Naive thymus-derived CD4-positive, alpha-beta T cell (primary cell): ENCODE data around the gene KAT7. TPM values are rescaled to one million over a fixed set of nuclear protein-coding genes. Genes with fewer than 3 reads are reported as not detected.

ENCODE experiments used
- ATAC-seq: fragments of 150-1000 bp; cut with Tn5 transposase; 2 replicates; pipeline ENCODE4 v1.10.0; 2021; ENCODE audit warnings: mild to moderate bottlenecking, moderate library complexity
- CTCF ChIA-PET: fragments of 350-600 bp; sonication (Branson Sonifier 250); formaldehyde crosslinking; loops from one replicate; lab custom pipeline; 2021; ENCODE audit warnings: antibody characterized with exemption; lab: Charles Lee
- POLR2A ChIA-PET: fragments of 350-600 bp; sonication (Branson Sonifier 250); formaldehyde crosslinking; loops from one replicate; lab custom pipeline; 2021; ENCODE audit warnings: antibody characterized with exemption, inconsistent platforms; lab: Charles Lee
- DNase-seq, 9 donors: peaks; one replicate each; pipeline versions ENCODE4 v3.0.0 to v3.0.0-alpha.2; 2020 to 2022; ENCODE audit warnings: mixed read lengths in 1 of 9
- H3K27ac ChIP-seq: one replicate; pipeline ENCODE4 v1.7.0; 2013; ENCODE audit warnings: mild to moderate bottlenecking, low read depth, low read length, moderate library complexity
- H3K27me3 ChIP-seq, 2 donors: one replicate each; pipeline ENCODE4 v1.7.0; 2013; ENCODE audit warnings: low read length in 2 of 2, mild to moderate bottlenecking in 2 of 2, moderate library complexity in 2 of 2; ENCODE audit not compliant: control insufficient read depth in 2 of 2, insufficient read depth in 2 of 2
- H3K36me3 ChIP-seq, 3 experiments: 1 replicate in 2 of 3; 2 replicates in 1 of 3; pipeline ENCODE4 v1.7.0; 2013; ENCODE audit warnings: low read length in 3 of 3, mild to moderate bottlenecking in 3 of 3, moderate library complexity in 1 of 3; ENCODE audit not compliant: insufficient read depth in 3 of 3, control insufficient read depth in 2 of 3
- H3K4me1 ChIP-seq, 2 donors: one replicate each; pipeline ENCODE4 v1.7.0; 2013; ENCODE audit warnings: low read length in 2 of 2, mild to moderate bottlenecking in 2 of 2, moderate library complexity in 1 of 2; ENCODE audit not compliant: control insufficient read depth in 2 of 2, insufficient read depth in 2 of 2
- H3K4me3 ChIP-seq: 2 replicates; pipeline ENCODE4 v1.7.0; 2013; ENCODE audit warnings: mild to moderate bottlenecking, low read length
- H3K9me3 ChIP-seq, 3 experiments: 1 replicate in 2 of 3; 2 replicates in 1 of 3; pipeline ENCODE4 v1.7.0; 2013; ENCODE audit warnings: low read length in 3 of 3; ENCODE audit not compliant: control insufficient read depth in 2 of 3
- H3K27ac Mint-ChIP-seq, 9 donors: one replicate each; pipeline ENCODE4 v1.8.0; 2020 to 2022; ENCODE audit warnings: mixed read lengths in 9 of 9, mild to moderate bottlenecking in 8 of 9, moderate library complexity in 5 of 9, inconsistent platforms in 2 of 9
- H3K27me3 Mint-ChIP-seq, 5 donors: one replicate each; pipeline ENCODE4 v1.8.0; 2021 to 2022; ENCODE audit warnings: mixed read lengths in 5 of 5, mild to moderate bottlenecking in 1 of 5
- H3K36me3 Mint-ChIP-seq, 5 donors: one replicate each; pipeline ENCODE4 v1.8.0; 2020 to 2022; ENCODE audit warnings: mixed read lengths in 5 of 5, mild to moderate bottlenecking in 3 of 5, inconsistent platforms in 1 of 5
- H3K4me1 Mint-ChIP-seq, 7 donors: one replicate each; pipeline ENCODE4 v1.8.0; 2020 to 2022; ENCODE audit warnings: mixed read lengths in 7 of 7, mild to moderate bottlenecking in 3 of 7, inconsistent platforms in 1 of 7
- H3K4me3 Mint-ChIP-seq, 10 donors: one replicate each; pipeline ENCODE4 v1.8.0; 2020 to 2022; ENCODE audit warnings: mild to moderate bottlenecking in 10 of 10, mixed read lengths in 10 of 10, moderate library complexity in 6 of 10, inconsistent platforms in 2 of 10
- H3K9me3 Mint-ChIP-seq, 11 donors: one replicate each; pipeline ENCODE4 v1.8.0; 2020 to 2022; ENCODE audit warnings: mixed read lengths in 11 of 11, mild to moderate bottlenecking in 4 of 11, inconsistent platforms in 1 of 11, moderate library complexity in 1 of 11
- intact Hi-C, 2 donors: fragments of 100-400 bp; cut with micrococcal nuclease; formaldehyde crosslinking; loops; one replicate each; pipeline ENCODE4 v1.15.1; 2023
- polyA plus RNA-seq, 2 donors: library from polyadenylated mRNA; unstranded; fragments of 300-500 nt; fragmentation: Illumina TruSeq; gene quantifications; one replicate each; pipeline ENCODE4 v1.2.3, GENCODE V29; 2021
- total RNA-seq, 6 experiments: library from RNA in 5 of 6; stranded (reverse) in 5 of 6; gene quantifications; 1 replicate in 5 of 6; 2 replicates in 1 of 6; pipeline ENCODE4 v1.2.3 and lab custom pipeline; 2021 to 2026

Gene KAT7
- total and polyA plus RNA-seq, 7 experiments from 2014 or later, result 39.2 to 195 (median 125) TPM

GRCh38 chr17:49776551-49777300 lies 11.8 kb upstream of the KAT7 start:
- ATAC-seq (no peak), DNase-seq (no peak)
- Mint-ChIP-seq H3K4me3 (no peak overlapping the region), H3K27me3 (no peaks in the 10 kb centered on the region), H3K27ac (peak overlapping the region in 1 of 9 donors; percentile 36), H3K36me3 (no peaks in the 10 kb centered on the region), H3K4me1 (peaks cover 0 to 11% (median 5%) of the 10 kb centered on the region in 7 donors), H3K9me3 (no peaks in the 10 kb centered on the region)
- Histone ChIP-seq H3K27me3 (no peaks in the 10 kb centered on the region), H3K36me3 (no peaks in the 10 kb centered on the region), H3K4me1 (no peaks in the 10 kb centered on the region), H3K4me3 (no peak overlapping the region), H3K9me3 (no peaks in the 10 kb centered on the region), H3K27ac (no peak overlapping the region)
- intact Hi-C loops, result no loop called here
- POLR2A ChIA-PET, result interaction anchor here (0.8 to 1.5 kb wide), 3 partner anchors 11 to 20 kb away, joined by 3 to 9 read pairs (median 3); partner anchors contain the start of gene KAT7
- CTCF ChIA-PET, result interaction anchor here (0.6 to 3.3 kb wide), 6 partner anchors 12 to 1039 kb away, joined by 3 to 25 read pairs (median 4); partner anchors contain the start of genes FAM117A and SLC35B1

GRCh38 chr17:49777563-49777962 lies 10.9 kb upstream of the KAT7 start:
- intact Hi-C loops, result no loop called here
- Mint-ChIP-seq H3K27ac (peak overlapping the region in 1 of 9 donors; percentile 38), H3K4me1 (peaks cover 0 to 11% (median 5%) of the 10 kb centered on the region in 7 donors), H3K27me3 (no peaks in the 10 kb centered on the region), H3K4me3 (no peak overlapping the region), H3K36me3 (no peaks in the 10 kb centered on the region), H3K9me3 (no peaks in the 10 kb centered on the region)
- Histone ChIP-seq H3K4me1 (no peaks in the 10 kb centered on the region), H3K27me3 (no peaks in the 10 kb centered on the region), H3K4me3 (no peak overlapping the region), H3K9me3 (no peaks in the 10 kb centered on the region), H3K27ac (no peak overlapping the region), H3K36me3 (no peaks in the 10 kb centered on the region)
- no peak for ATAC-seq
- CTCF ChIA-PET, result interaction anchor here (1.0 to 3.3 kb wide), 4 partner anchors 69 to 1038 kb away, joined by 3 to 25 read pairs (median 4); partner anchors contain the start of gene SLC35B1
- POLR2A ChIA-PET, result interaction anchor here (0.6 to 1.2 kb wide), 4 partner anchors 10 to 70 kb away, joined by 3 to 9 read pairs (median 4); partner anchors contain the start of genes KAT7 and SLC35B1
- no peak for DNase-seq

- no peak overlapping the region for H3K4me3 Mint-ChIP-seq
- no peak for DNase-seq
- ATAC-seq, result no peak
- peaks cover 0 to 6% (median 0%) of the 10 kb centered on the region in 5 donors for H3K27me3 Mint-ChIP-seq
- ChIA-PET POLR2A (interaction anchor here (0.8 to 1.7 kb wide), 7 partner anchors 10 to 73 kb away, joined by 3 to 16 read pairs (median 4); partner anchors contain the start of genes FAM117A and KAT7), CTCF (interaction anchor here (0.5 to 3.3 kb wide), 8 partner anchors 40 to 209 kb away, joined by 3 to 25 read pairs (median 3); partner anchors contain the start of gene SLC35B1)
- Histone ChIP-seq H3K4me3 (no peak overlapping the region), H3K9me3 (no peaks in the 10 kb centered on the region), H3K27me3 (no peaks in the 10 kb centered on the region), H3K4me1 (no peaks in the 10 kb centered on the region), H3K36me3 (no peaks in the 10 kb centered on the region), H3K27ac (no peak overlapping the region)
- peaks cover 0 to 11% (median 5%) of the 10 kb centered on the region in 7 donors for H3K4me1 Mint-ChIP-seq
- H3K36me3 Mint-ChIP-seq, result no peaks in the 10 kb centered on the region
- H3K27ac Mint-ChIP-seq, result peak overlapping the region in 1 of 9 donors; percentile 1
- intact Hi-C loops, result loop anchor here in 1 of 2 donors (1.0 to 2.0 kb wide), 3 partner anchors 16 to 209 kb away; no protein-coding TSS in a partner anchor
- no peaks in the 10 kb centered on the region for H3K9me3 Mint-ChIP-seq
These were observed 9.2 kb upstream of the KAT7 start for GRCh38 chr17:49779156-49779738.

- no peak overlapping the region for H3K27ac Mint-ChIP-seq
- peaks cover 0 to 7% (median 0%) of the 10 kb centered on the region in 5 donors for H3K27me3 Mint-ChIP-seq
- ChIA-PET CTCF (interaction anchor here (0.5 to 1.1 kb wide), 5 partner anchors 40 to 210 kb away, joined by 3 read pairs; no protein-coding TSS in a partner anchor), POLR2A (interaction anchor here (0.9 to 1.7 kb wide), 6 partner anchors 9 to 71 kb away, joined by 3 to 16 read pairs (median 6); partner anchors contain the start of genes FAM117A and KAT7)
- no peak overlapping the region for H3K4me3 Mint-ChIP-seq
- no peaks in the 10 kb centered on the region for H3K9me3 Mint-ChIP-seq
- Histone ChIP-seq H3K9me3 (no peaks in the 10 kb centered on the region), H3K4me1 (no peaks in the 10 kb centered on the region), H3K36me3 (no peaks in the 10 kb centered on the region), H3K27ac (no peak overlapping the region), H3K4me3 (no peak overlapping the region), H3K27me3 (no peaks in the 10 kb centered on the region)
- H3K4me1 Mint-ChIP-seq, result peaks cover 0 to 11% (median 5%) of the 10 kb centered on the region in 7 donors
- intact Hi-C loops, result loop anchor here (1.0 to 10.0 kb wide), 5 partner anchors 17 to 885 kb away; partner anchors contain the start of genes ATP5MC1 (in 1 of the 2) and PHB1 (in 1 of the 2)
- ATAC-seq, result peak; percentile 62
- peak in 4 of 9 donors; percentile 14 to 33 (median 24) for DNase-seq
- H3K36me3 Mint-ChIP-seq, result no peaks in the 10 kb centered on the region
These were observed 8.7 kb upstream of the KAT7 start for GRCh38 chr17:49779739-49780231.

- peaks cover 0 to 12% (median 0%) of the 10 kb centered on the region in 5 donors for H3K27me3 Mint-ChIP-seq
- peaks cover 0 to 3% (median 0%) of the 10 kb centered on the region in 11 donors for H3K9me3 Mint-ChIP-seq
- no peaks in the 10 kb centered on the region for H3K27me3 ChIP-seq
- intact Hi-C loops, result loop anchor here (10.0 kb wide), 2 partner anchors 368 to 888 kb away; partner anchors contain the start of genes ATP5MC1 (in 1 of the 2) and PHB1 (in 1 of the 2)
- DNase-seq, result no peak
- no peak overlapping the region for H3K4me3 ChIP-seq
- ChIA-PET POLR2A (interaction anchor here (0.7 to 1.6 kb wide), 4 partner anchors 20 to 73 kb away, joined by 3 to 6 read pairs (median 4); no protein-coding TSS in a partner anchor), CTCF (interaction anchor here (0.6 to 1.6 kb wide), 4 partner anchors 26 to 213 kb away, joined by 3 to 7 read pairs (median 4); partner anchors contain the start of gene SLC35B1)
- no peaks in the 10 kb centered on the region for H3K9me3 ChIP-seq
- peak overlapping the region in 1 of 9 donors; percentile 25 for H3K27ac Mint-ChIP-seq
- peaks cover 7% of the 10 kb centered on the region in 2 donors for H3K4me1 ChIP-seq
- no peak overlapping the region for H3K4me3 Mint-ChIP-seq
- peaks cover 8 to 21% (median 18%) of the 10 kb centered on the region in 7 donors for H3K4me1 Mint-ChIP-seq
- H3K36me3 ChIP-seq, result no peaks in the 10 kb centered on the region
- ATAC-seq, result no peak
- no peak overlapping the region for H3K27ac ChIP-seq
- no peaks in the 10 kb centered on the region for H3K36me3 Mint-ChIP-seq
These were observed 5.3 kb upstream of the KAT7 start for GRCh38 chr17:49783071-49783715.
